ACC112 (cell line): Measurements from ENCODE around the gene CACTIN.
A peak's percentile ranks its signal among the peaks of the same experiment; 100 is the strongest.
"Not testable (repeated sequence)": the region's sequence is repeated elsewhere in the genome, so short reads cannot be mapped to it uniquely, and the experiment has no call there.

ENCODE experiments used
- H2AFZ ChIP-seq: fragments of 200-600 bp; sonication (generic); one replicate; pipeline ENCODE4 v1.6.0; 2017; ENCODE audit warnings: antibody characterized with exemption, low read length; ENCODE audit not compliant: unreplicated experiment
- H3K27ac ChIP-seq: fragments of 200-600 bp; sonication (generic); 2 replicates; pipeline ENCODE4 v1.5.1; 2014; ENCODE audit warnings: low read depth, mild to moderate bottlenecking, antibody characterized with exemption, low read length, moderate library complexity
- H3K27me3 ChIP-seq: fragments of 200-600 bp; sonication (generic); 2 replicates; pipeline ENCODE4 v1.6.1; 2014; ENCODE audit warnings: mild to moderate bottlenecking, antibody characterized with exemption, low read length, moderate library complexity, mixed read lengths; ENCODE audit not compliant: insufficient read depth
- H3K36me3 ChIP-seq: fragments of 200-600 bp; sonication (generic); 2 replicates; pipeline ENCODE4 v1.6.1; 2016; ENCODE audit warnings: mild to moderate bottlenecking, antibody characterized with exemption, low read length, moderate library complexity, mixed read lengths; ENCODE audit not compliant: insufficient read depth
- H3K4me1 ChIP-seq: fragments of 200-600 bp; sonication (generic); one replicate; pipeline ENCODE4 v1.6.1; 2016; ENCODE audit warnings: low read length, mixed read lengths; ENCODE audit not compliant: insufficient read depth, unreplicated experiment, control insufficient read depth
- H3K4me3 ChIP-seq: fragments of 200-600 bp; sonication (generic); 2 replicates; pipeline ENCODE4 v1.5.1; 2014; ENCODE audit warnings: mild to moderate bottlenecking, low read depth, low read length
- H3K79me2 ChIP-seq: fragments of 200-600 bp; sonication (generic); one replicate; pipeline ENCODE4 v1.6.0; 2016; ENCODE audit warnings: low read length; ENCODE audit not compliant: control insufficient read depth, unreplicated experiment, insufficient read depth

CACTIN gene

GRCh38 chr19:3572132-3572854 is 54.3 kb downstream of the CACTIN start:
- Histone ChIP-seq H3K36me3 (no peaks in the 10 kb centered on the region; the same call in 1 of the 2 replicates), H2AFZ (peak overlapping the region; percentile 85), H3K79me2 (no peaks in the 10 kb centered on the region), H3K4me3 (peak overlapping the region; percentile 81), H3K27me3 (no peaks in the 10 kb centered on the region), H3K4me1 (no peaks in the 10 kb centered on the region), H3K27ac (no peak overlapping the region)

DNA sequence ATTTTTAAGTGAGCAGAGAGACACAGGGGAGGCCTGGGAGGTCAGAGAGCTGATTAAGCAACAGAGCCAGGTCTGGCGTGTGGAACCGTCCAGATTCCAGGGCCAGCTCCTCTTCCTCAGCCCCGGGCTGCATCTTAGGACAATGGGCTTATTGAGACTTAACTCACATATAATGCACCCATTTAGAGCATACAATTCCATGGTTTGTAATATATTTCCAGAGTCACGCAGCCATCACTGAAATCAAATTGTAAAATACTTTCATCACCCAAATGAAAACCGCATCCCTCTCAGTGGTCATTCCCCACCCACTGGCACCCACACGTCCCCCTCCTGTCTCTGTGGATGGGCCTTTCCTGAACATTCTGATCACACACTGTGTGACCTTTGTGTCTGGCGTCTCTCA is 56.0 kb downstream of the CACTIN start:
- no peaks in the 10 kb centered on the region for H3K27me3 ChIP-seq
- no peak overlapping the region for H3K4me3 ChIP-seq
- H3K79me2 ChIP-seq, result no peaks in the 10 kb centered on the region
- H3K4me1 ChIP-seq, result no peaks in the 10 kb centered on the region
- H3K36me3 ChIP-seq, result no peaks in the 10 kb centered on the region; the same call in 1 of the 2 replicates
- H2AFZ ChIP-seq, result no peak overlapping the region
- no peak overlapping the region for H3K27ac ChIP-seq

- not testable (repeated sequence) for H3K79me2 ChIP-seq, H3K4me3 ChIP-seq, H3K36me3 ChIP-seq, H3K27ac ChIP-seq, H2AFZ ChIP-seq, H3K27me3 ChIP-seq, H3K4me1 ChIP-seq
Measured at GRCh38 chr19:3570042-3570441, 56.5 kb downstream of the CACTIN start.

DNA sequence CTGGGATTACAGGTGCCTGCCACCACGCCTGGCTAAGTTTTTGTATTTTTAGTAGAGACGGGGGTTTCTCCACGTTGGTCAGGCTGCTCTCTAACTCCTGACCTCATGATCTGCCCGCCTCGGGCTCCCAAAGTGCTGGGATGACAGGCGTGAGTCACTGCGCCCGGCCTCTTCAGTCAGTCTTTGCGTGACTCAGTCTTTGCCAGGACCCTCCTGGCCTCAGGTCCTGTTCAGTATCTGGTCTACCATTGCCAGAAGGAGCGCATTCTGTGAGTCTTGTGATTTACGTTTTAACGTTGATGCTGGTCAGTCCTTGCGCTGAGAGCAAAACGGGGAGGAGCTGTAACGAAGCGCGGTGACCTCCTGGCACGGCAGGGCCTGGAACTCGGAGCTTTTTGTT is 61.5 kb downstream of the CACTIN start:
- no peaks in the 10 kb centered on the region for H3K4me1 ChIP-seq
- H3K27ac ChIP-seq, result no peak overlapping the region
- no peaks in the 10 kb centered on the region for H3K79me2 ChIP-seq
- no peak overlapping the region for H3K4me3 ChIP-seq
- no peak overlapping the region for H2AFZ ChIP-seq
- H3K36me3 ChIP-seq, result no peaks in the 10 kb centered on the region
- no peaks in the 10 kb centered on the region for H3K27me3 ChIP-seq

- no peak overlapping the region for H3K27ac ChIP-seq
- no peaks in the 10 kb centered on the region for H3K79me2 ChIP-seq
- no peaks in the 10 kb centered on the region for H3K4me1 ChIP-seq
- H2AFZ ChIP-seq, result no peak overlapping the region
- no peaks in the 10 kb centered on the region for H3K36me3 ChIP-seq
- H3K27me3 ChIP-seq, result no peaks in the 10 kb centered on the region
- H3K4me3 ChIP-seq, result no peak overlapping the region
Measured at GRCh38 chr19:3563709-3564524, 62.7 kb downstream of the CACTIN start.
